Stomach (tissue), 4 donors: ENCODE data around the gene SMIM44.

Experiments
- CTCF ChIP-seq, 7 experiments: fragments of 450-650 bp in 4 of 7; fragments of 200-600 bp in 3 of 7; sonication (generic) in 3 of 7; IDR thresholded peaks; one replicate each; pipeline ENCODE4 v1.5.1; 2016 to 2019; ENCODE audit warnings: antibody characterized with exemption in 7 of 7, control low read depth in 2 of 7, mild to moderate bottlenecking in 1 of 7
- EP300 ChIP-seq: sonication (generic); formaldehyde crosslinking; IDR thresholded peaks from one replicate; pipeline ENCODE4 v1.6.1; 2017; ENCODE audit warnings: antibody characterized with exemption
- POLR2A ChIP-seq, 4 donors: fragments of 450-650 bp; IDR thresholded peaks; one replicate each; pipeline ENCODE4 v1.6.1; 2016; ENCODE audit warnings: antibody characterized with exemption in 4 of 4, control low read depth in 2 of 4, mild to moderate bottlenecking in 1 of 4, moderate library complexity in 1 of 4
- POLR2AphosphoS5 ChIP-seq, 3 donors: sonication (generic); formaldehyde crosslinking; IDR thresholded peaks; one replicate each; pipeline ENCODE4 v1.6.1; 2016; ENCODE audit warnings: antibody characterized with exemption in 3 of 3

- TF ChIP-seq POLR2A (IDR thresholded peaks at IDR 0.05) (no peak), POLR2AphosphoS5 (IDR thresholded peaks at IDR 0.05) (no peak), CTCF (IDR thresholded peaks at IDR 0.05) (no peak), EP300 (no peak)
These were observed 49.0 kb upstream of the SMIM44 start for GRCh38 chr19:3532154-3532786.
